Measurements from ENCODE around the gene FOS.
"Not testable (repeated sequence)": the region's sequence is repeated elsewhere in the genome, so short reads cannot be mapped to it uniquely, and the experiment has no call there.

Gene FOS

DNA sequence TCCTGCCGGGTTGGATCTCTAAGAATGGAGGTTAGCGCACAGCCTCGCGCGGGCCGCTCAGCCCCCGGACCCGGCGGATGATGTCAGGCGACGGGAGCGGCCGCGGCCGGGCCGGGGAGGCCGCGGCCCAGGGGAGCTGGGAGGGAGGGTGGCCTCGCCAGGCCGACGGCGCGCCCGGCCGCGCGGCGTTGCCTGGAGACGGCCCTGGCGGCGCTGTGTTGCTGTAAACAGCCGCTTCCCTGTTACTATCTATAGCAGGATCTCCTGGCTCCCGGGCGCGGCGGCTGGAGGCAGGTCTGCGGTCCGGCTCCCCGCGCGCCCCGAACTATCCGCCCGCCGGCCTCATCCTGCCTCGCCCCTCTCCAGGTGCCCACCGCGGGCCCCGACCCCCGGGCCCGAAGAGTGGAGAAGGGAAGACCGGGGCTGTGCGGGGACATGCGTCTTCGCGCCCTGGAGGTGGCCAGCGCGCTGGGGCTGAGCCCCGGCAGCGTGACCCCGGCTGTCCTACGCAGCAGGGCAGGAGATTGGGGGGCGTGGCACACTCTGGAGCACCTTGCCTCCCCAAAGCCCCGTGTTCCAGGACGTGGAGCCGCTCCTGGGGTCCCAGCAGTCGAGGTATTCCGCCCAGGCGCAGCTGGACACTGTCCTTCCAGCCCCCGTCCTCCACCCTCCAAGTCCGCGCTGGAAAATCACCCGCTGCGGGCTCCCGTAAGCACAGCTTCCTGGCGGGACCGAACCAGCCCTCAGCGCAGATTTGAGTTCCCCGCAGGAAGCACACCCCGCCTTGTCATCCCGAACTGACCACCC lies 1.4 kb upstream of the FOS start:
- DNase-seq (ENCODE audit: low spot score) = peak; percentile 96

- DNase-seq (ENCODE audit: low spot score) = peak; percentile 86
Observed at GRCh38 chr14:75277815-75278421, 710 bp upstream of the FOS start.

DNA sequence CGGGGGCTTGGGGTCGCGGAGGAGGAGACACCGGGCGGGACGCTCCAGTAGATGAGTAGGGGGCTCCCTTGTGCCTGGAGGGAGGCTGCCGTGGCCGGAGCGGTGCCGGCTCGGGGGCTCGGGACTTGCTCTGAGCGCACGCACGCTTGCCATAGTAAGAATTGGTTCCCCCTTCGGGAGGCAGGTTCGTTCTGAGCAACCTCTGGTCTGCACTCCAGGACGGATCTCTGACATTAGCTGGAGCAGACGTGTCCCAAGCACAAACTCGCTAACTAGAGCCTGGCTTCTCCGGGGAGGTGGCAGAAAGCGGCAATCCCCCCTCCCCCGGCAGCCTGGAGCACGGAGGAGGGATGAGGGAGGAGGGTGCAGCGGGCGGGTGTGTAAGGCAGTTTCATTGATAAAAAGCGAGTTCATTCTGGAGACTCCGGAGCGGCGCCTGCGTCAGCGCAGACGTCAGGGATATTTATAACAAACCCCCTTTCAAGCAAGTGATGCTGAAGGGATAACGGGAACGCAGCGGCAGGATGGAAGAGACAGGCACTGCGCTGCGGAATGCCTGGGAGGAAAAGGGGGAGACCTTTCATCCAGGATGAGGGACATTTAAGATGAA lies 630 bp downstream of the FOS start:
- DNase-seq (ENCODE audit: low spot score) = peak; percentile 39

DNA sequence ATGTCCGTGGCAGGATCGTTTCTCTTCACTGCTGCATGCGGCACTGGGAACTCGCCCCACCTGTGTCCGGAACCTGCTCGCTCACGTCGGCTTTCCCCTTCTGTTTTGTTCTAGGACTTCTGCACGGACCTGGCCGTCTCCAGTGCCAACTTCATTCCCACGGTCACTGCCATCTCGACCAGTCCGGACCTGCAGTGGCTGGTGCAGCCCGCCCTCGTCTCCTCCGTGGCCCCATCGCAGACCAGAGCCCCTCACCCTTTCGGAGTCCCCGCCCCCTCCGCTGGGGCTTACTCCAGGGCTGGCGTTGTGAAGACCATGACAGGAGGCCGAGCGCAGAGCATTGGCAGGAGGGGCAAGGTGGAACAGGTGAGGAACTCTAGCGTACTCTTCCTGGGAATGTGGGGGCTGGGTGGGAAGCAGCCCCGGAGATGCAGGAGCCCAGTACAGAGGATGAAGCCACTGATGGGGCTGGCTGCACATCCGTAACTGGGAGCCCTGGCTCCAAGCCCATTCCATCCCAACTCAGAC lies 1.2 kb downstream of the FOS start:
- DNase-seq (ENCODE audit: low spot score) = no peak

- DNase-seq (ENCODE audit: low spot score) = no peak
Observed at GRCh38 chr14:75280291-75280830, 1.7 kb downstream of the FOS start.

GRCh38 chr14:75280831-75281653 lies 2.4 kb downstream of the FOS start:
- peak; percentile 42 for DNase-seq (ENCODE audit: low spot score)

GRCh38 chr14:75281654-75282019 lies 3.0 kb downstream of the FOS start:
- DNase-seq (ENCODE audit: low spot score) = no peak

DNA sequence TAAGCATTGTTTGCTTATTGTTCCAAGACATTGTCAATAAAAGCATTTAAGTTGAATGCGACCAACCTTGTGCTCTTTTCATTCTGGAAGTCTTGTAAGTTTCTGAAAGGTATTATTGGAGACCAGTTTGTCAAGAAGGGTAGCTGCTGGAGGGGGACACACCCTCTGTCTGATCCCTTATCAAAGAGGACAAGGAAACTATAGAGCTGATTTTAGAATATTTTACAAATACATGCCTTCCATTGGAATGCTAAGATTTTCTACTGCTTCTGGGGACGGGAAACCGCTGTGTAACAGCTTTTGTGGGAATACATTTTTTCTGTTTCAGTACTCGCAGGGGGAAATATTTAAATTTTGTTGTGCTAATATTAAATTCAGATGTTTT lies 3.5 kb downstream of the FOS start:
- no peak for DNase-seq (ENCODE audit: low spot score)

- not testable (repeated sequence) for DNase-seq (ENCODE audit: low spot score)
Observed at GRCh38 chr14:75282555-75283161, 4.0 kb downstream of the FOS start.

- peak; percentile 72 for DNase-seq (ENCODE audit: low spot score)
Observed at GRCh38 chr14:75283162-75283832, 4.7 kb downstream of the FOS start.

- no peak for DNase-seq (ENCODE audit: low spot score)
Observed at GRCh38 chr14:75283833-75284563, 5.4 kb downstream of the FOS start.

- no peak for DNase-seq (ENCODE audit: low spot score)
Observed at GRCh38 chr14:75285331-75285730, 6.7 kb downstream of the FOS start.

GRCh38 chr14:75286313-75286712 lies 7.7 kb downstream of the FOS start:
- DNase-seq (ENCODE audit: low spot score) = no peak

DNA sequence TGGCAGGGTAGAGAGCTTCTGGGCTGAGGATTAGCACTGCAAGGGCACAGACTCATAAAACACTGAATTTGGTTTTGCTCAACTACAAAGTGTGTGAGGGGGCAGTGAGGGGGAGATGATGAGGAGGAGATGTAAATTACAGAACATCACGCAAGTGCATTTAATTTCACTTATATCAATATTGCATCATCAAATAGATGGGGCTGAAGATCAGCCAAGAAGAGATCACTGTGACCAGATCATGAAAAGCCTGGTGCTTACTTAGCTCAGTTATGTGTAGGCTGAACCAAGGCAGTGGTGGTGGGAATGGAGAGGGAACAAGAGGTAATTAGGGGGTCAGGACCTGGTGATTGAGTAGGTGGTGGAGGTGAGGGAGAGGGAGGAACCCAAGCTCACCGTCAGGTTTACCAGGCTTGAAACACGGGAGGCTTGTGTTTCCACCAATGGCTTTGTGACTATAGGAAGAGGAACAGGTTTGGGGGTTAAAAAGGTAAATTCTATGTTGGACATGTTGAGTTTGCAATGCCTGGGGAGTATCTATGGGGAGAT lies 11.3 kb downstream of the FOS start:
- DNase-seq (ENCODE audit: low spot score) = no peak

GRCh38 chr14:75290851-75291250 lies 12.2 kb downstream of the FOS start:
- DNase-seq (ENCODE audit: low spot score) = no peak

DNA sequence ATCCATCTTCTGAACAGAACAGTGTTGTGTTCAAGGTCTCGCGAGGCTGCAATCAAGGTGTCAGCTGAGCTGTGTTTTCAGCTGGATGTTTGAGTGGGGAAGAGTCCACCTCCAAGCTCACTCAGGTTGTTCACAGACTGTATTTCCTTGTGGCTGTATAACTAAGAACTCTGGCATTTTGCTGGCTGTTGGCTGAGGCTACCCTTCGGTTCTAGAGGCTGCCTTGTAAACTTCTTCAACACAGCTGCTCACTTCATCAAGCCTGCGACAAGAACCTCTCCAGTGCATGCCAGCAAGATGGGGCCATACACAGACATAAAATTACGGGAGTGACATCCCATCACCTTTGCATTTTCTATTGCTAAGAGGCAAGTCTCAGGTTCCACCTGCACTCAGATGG lies 12.7 kb downstream of the FOS start:
- DNase-seq (ENCODE audit: low spot score) = no peak

GRCh38 chr14:75292101-75292563 lies 13.5 kb downstream of the FOS start:
- DNase-seq (ENCODE audit: low spot score) = no peak

DNA sequence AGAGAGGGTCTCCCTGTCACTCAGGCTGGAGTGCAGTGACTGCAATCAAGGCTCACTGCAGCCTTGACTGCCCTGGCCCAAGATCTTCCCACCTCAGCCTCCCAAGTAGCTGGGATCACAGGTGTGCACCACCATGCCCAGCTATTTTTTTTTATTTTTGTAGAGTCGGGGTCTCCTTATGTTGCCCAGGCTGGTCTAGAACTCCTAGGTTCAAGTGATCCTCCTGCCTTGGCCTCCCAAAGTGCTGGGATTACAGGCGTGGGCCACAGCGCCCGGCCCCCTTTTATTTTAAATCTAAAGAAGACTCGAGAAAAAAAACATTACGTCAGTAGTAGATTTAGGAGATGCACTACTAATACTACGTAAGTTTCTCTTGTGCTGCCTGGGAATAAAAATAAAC lies 14.3 kb downstream of the FOS start:
- DNase-seq (ENCODE audit: low spot score) = no peak

DNA sequence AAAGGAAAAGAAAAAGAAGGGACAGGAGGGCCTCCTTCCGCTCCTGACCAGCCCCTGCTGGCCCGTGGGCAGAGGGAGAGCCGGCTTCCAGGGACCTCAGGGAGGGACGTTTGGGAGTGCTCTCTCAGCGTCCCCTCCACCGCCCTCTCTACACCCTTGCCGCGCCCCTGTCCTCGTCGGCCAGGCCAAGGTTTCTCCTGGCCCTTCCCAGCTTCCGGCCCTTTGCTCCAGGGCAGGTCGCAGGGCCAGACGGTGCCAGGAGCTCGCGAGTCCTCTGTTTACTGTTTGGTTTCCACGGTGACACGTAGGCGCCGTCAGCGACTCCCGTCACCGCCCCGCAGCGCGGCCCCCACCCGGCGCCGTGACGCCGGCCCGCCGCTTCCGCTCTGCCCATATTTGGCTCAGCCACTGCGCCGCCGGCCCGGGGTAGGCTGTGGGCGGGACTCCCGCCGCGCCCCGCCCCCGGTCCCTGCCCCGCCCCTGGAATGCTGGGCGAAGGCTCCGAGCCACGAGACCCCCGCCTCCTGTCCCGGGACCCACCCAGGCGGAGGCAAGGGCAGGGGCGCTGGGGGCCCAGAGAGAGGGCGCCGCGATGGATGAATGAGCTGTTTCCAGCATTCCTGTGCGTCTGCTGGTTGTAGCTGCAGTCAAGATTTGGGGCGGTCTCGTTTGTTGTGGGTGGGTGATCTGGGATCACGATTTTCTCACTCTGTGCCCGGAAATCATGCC lies 15.5 kb downstream of the FOS start:
- peak; percentile 96 for DNase-seq (ENCODE audit: low spot score)

Measured in SW480 (cell line).